Hepatocyte (in vitro differentiated cells): ENCODE data around the gene RASSF7.

ENCODE experiments used
- EZH2 ChIP-seq: fragments of 200-600 bp; sonication (generic); IDR thresholded peaks from 2 replicates; pipeline ENCODE4 v1.6.1; 2016; ENCODE audit warnings: antibody characterized with exemption, mild to moderate bottlenecking, borderline replicate concordance
- TF ChIP-seq, protein P1 (sequence below): fragments of 200-600 bp; sonication (generic); IDR thresholded peaks from 2 replicates; pipeline ENCODE4 v1.5.1; 2016; ENCODE audit warnings: antibody characterized with exemption, mild to moderate bottlenecking; ENCODE audit not compliant: poor library complexity

DNA sequence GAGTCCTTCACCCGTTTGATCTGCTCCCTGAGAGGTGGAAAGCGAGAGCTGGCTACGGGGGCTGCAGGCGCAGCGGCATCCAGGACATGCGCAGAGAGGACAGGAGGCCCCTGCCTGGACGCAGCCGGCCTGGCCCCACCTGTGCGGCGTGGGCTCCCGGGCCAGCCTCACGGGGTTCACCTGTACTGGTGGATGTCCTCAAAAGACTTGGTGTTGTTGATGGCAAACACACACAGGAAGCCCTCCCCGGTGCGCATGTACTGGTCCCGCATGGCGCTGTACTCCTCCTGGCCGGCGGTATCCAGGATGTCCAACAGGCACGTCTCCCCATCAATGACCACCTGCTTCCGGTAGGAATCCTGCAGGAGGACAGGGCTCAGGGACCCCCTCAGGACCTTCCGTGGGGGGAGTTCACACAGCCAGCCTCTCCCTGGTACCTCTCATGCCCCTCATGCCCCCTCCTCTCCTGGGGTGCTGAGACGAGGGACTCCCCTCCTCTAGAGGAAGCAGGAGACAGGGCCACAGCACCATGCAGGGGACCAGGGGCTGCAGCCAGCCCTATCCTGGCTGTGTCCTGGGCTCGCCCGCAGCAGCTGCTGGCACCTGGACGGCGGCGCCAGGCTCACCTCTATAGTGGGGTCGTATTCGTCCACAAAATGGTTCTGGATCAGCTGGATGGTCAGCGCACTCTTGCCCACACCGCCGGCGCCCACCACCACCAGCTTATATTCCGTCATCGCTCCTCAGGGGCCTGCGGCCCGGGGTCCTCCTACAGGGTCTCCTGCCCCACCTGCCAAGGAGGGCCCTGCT, 27.0 kb upstream of the RASSF7 start:
- TF ChIP-seq, protein P1, sequence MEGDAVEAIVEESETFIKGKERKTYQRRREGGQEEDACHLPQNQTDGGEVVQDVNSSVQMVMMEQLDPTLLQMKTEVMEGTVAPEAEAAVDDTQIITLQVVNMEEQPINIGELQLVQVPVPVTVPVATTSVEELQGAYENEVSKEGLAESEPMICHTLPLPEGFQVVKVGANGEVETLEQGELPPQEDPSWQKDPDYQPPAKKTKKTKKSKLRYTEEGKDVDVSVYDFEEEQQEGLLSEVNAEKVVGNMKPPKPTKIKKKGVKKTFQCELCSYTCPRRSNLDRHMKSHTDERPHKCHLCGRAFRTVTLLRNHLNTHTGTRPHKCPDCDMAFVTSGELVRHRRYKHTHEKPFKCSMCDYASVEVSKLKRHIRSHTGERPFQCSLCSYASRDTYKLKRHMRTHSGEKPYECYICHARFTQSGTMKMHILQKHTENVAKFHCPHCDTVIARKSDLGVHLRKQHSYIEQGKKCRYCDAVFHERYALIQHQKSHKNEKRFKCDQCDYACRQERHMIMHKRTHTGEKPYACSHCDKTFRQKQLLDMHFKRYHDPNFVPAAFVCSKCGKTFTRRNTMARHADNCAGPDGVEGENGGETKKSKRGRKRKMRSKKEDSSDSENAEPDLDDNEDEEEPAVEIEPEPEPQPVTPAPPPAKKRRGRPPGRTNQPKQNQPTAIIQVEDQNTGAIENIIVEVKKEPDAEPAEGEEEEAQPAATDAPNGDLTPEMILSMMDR: no peak
- no peak for TF ChIP-seq EZH2
